Ishikawa (cell line): ENCODE results near the gene YWHAE.

Experiments
- CEBPB ChIP-seq: IDR thresholded peaks from 2 replicates; pipeline ENCODE4 v1.6.1; 2012
- EGR1 ChIP-seq: IDR thresholded peaks from 2 replicates; pipeline ENCODE4 v1.6.1; 2012
- EP300 ChIP-seq: IDR thresholded peaks from 2 replicates; pipeline ENCODE4 v1.6.1; 2012; ENCODE audit warnings: borderline replicate concordance
- MAX ChIP-seq: IDR thresholded peaks from 2 replicates; pipeline ENCODE4 v1.6.1; 2012
- NFIC ChIP-seq: IDR thresholded peaks from 2 replicates; pipeline ENCODE4 v1.6.1; 2012
- RAD21 ChIP-seq: IDR thresholded peaks from 2 replicates; pipeline ENCODE4 v1.6.1; 2012; ENCODE audit warnings: low read depth
- REST ChIP-seq: IDR thresholded peaks from 2 replicates; pipeline ENCODE4 v1.6.1; 2012; ENCODE audit warnings: low read depth, mild to moderate bottlenecking
- TAF1 ChIP-seq: IDR thresholded peaks from 2 replicates; pipeline ENCODE4 v1.6.1; 2012; ENCODE audit warnings: low read depth, mild to moderate bottlenecking
- TCF12 ChIP-seq: IDR thresholded peaks from 2 replicates; pipeline ENCODE4 v1.6.1; 2012; ENCODE audit warnings: low read depth
- TEAD4 ChIP-seq: IDR thresholded peaks from 2 replicates; pipeline ENCODE4 v1.6.1; 2012
- USF1 ChIP-seq: IDR thresholded peaks from 2 replicates; pipeline ENCODE4 v1.6.1; 2012
- YY1 ChIP-seq: IDR thresholded peaks from 2 replicates; pipeline ENCODE4 v1.6.1; 2012; ENCODE audit warnings: low read depth

GRCh38 chr17:1446201-1446600, 46.2 kb upstream of the YWHAE start:
- TF ChIP-seq RAD21 (no peak), REST (no peak), USF1 (no peak), EP300 (no peak), CEBPB (no peak), YY1 (no peak), TCF12 (no peak), NFIC (no peak), TAF1 (no peak), TEAD4 (no peak), EGR1 (no peak), MAX (no peak)
